NOMO-1 treated with dmso at 0.1 percent for 144 hours (cell line): Measurements from ENCODE around the gene AK9.
A peak's percentile ranks its signal among the peaks of the same experiment; 100 is the strongest.
"Not testable (repeated sequence)": the region's sequence is repeated elsewhere in the genome, so short reads cannot be mapped to it uniquely, and the experiment has no call there.

Experiments used
- DNase-seq: peaks from one replicate; lab custom pipeline; 2025; ENCODE audit not compliant: unreplicated experiment; lab: John Stamatoyannopoulos, UW

AK9 gene

DNA sequence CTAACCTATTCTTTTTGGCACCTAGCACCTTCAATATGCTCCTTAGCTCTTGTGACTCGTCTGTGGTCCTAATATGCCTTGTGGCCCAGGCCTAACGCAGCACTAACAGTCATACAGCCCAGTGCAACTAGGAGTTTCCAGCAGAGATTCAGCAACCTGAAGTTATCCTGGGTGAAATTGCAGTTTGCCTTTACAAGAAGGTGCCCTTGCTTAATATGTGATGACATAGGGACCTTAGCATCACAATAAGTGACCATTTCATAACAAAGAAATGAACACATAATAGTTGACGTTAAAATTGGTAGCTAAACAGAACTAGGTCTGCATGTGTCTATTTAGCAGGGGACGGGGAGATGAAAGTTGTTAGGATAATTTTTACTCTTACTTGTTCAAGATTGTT is 10.2 kb upstream of the AK9 start:
- no peak for DNase-seq

DNA sequence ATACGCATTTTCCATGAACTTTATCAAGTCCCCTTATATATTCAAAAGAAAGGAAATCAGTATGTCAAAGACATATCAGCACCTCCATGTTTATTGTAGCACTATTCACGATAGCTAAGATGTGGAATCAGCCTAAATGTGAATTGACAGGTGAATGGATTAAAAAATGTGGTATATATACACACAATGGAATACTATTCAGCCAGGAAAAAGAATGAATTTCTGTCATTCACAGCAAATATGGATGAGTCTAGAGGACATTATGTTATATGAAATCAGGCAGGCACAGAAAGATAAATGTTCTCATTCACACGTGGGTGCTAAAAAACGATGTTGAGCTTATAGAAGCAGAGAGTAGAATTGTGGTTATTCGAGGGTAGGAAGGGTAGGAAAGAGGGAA is 5.4 kb upstream of the AK9 start:
- DNase-seq = no peak

DNA sequence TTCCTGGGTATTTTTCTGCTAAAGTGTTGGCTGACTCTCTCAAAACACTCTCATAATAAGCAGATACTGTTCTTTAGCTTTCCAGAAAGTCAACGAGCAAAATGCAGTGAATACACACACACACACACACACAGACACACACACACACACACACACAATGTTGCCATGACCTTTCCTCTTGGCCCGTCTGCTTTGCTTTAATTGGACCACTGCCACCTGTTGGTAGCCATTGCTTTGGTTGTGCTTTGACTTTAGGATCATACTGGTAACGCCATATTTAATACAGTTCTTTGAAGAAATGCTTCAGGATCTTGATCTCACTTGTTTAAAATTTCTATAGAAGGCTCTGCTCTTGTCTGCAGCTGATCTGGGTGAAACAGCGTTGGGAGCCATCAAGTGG is 4.5 kb upstream of the AK9 start:
- no peak for DNase-seq

DNA sequence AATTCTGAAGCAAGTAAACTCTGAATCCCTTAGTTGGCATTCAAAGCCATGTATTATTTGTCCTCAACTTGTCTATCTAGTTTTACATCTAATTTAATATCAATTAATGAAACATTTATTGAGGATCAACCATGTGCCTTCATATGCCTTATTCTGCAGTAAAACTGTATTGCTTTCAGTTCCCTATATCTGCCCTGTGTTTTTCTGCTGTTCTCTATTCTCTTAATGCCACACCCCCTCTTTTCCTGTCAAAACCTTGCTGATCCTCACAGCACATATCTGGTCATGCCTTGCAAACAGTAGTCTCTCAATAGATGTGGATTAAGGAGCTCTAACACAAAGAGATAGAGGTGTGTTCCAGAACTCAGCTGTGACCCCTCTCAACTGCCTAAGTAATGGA is 2.1 kb upstream of the AK9 start:
- peak; percentile 69 for DNase-seq

DNA sequence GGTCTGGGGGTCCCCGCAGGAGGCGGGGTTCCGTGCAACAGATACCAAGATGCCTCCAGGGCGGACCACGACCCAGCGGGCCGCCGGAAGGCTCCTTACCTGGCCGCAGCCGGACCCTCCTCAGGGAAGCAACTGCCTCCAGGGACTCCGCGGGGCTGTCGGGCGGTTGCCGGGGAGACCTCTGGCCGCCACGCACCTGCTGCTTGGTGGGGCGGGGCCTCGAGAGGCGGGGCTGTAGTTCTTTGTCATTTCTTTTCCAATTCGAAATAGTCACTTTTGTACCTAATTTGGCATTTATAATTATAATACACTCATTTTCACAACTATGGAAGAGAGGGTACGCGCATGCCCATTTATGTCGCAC is 647 bp downstream of the AK9 start:
- DNase-seq = no peak

DNA sequence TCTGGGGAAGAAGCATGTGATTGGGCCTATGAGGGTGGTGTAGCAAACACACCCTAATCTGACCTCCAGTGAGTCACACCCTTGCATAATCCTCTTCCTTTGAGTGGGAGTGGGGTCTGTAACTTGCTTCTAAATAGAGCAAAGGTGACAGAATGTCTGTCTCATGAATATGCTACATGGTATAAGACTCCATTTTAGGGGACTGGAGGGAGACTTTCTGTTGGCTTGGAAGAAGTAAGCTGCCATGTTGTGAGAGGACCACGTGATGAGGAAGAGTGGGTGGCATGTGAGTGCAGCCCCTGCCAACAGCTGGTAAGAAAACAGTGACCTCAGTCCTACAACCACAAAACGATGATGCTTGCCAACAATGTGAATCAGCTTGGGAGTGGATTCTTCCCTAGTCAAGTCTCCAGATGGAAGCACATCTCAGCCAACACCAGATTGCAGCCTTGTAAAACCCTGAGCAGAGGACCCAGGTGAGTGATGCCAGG is 3.7 kb downstream of the AK9 start:
- DNase-seq = no peak

DNA sequence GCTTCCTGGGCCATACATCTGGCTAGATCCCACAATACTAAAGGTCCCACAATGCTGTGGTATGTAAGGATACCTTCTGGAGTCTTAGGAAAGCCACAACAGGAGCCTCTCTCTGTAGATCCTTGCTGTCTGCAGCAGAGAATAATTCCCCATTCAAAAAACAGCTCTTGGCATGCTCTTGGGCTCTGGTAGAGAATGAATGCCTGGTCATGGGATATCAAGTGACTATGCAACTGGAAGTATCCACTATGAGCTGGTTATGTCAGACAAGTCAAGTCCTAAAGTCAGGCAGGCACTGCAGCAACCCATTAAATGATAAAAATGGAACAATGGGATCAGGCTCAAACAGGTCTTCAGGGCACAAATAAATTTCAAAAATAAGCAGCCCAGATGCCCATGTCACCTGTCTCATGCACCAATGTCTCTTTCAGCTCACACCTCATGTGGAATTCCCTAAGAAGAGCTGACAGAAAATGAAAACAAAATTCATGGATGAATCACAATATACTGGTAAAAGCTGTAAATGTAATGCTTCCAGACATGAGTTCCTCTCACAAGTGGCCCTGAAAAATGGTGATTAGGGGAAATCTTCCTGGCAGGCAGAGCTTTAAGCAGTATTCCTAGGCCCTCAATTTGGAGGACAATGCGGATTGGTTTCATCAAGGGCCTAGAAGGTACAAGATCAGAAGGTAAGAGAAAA is 4.3 kb downstream of the AK9 start:
- DNase-seq = no peak

DNA sequence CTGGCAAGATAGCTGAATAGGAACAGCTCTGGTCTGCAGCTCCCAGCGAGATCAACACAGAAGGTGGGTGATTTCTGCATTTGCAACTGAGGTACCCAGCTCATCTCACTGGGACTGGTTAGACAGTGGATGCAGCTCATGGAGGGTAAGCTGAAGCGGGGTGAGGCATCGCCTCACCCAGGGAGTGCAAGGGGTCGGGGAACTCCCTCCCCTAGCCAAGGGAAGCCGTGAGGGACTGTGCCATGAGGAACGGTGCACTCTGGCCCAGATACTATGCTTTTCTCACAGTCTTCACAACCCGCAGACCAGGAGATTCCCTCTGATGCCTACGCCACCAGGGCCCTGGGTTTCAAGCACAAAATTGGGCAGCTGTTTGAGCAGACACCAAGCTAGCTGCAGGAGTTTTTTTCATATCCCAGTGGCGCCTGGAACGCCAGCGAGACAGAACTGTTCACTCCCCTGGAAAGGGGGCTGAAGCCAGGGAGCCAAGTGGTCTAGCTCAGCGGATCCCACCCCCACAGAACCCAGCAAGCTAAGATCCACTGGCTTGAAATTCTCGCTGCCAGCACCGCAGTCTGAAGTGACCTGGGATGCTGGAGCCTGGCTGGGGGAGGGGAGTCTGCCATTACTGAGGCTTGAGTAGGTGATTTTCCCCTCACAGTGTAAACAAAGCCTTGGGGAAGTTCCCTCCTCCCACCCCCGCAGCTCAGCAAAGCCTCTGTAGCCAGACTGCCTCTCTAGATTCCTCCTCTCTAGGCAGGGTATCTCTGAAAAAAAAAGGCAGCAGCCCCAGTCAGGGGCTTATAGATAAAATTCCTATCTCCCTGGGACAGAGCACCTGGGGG is 12.1 kb downstream of the AK9 start:
- DNase-seq = not testable (repeated sequence)

DNA sequence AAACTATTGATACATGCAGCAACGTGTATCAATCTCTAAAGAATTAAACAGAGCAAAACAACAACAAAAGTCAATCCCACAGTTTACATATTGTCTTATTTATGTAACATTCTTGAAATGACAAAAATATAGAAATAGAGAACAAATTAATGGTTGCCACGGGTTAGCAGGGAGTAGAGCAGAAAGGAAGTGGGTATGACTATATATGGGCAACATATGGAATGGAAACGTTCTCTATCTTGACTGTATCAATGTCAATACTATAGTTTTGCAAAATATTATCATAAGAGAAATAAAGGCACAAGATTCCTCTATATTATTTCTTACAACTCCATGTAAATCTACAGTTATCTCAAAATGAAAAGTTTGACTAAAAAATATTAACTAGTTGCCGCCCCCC is 12.8 kb downstream of the AK9 start:
- DNase-seq = no peak

DNA sequence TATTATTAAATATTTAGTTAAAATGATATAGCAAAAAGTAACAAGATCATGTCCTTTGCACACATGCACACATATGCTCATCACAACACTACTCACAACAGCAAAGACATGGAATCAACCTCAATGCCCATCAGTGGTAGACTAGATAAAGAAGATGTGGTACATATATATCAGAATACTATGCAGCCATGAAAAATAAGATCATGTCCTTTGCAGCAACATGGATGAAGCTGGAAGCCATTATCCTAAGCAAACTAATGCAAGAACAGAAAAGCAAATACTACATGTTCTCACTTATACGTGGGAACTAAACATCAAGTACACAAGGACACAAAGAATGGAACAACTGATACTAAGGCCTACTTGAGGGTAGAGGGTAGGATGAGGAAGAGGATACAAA is 14.3 kb downstream of the AK9 start:
- no peak for DNase-seq

DNA sequence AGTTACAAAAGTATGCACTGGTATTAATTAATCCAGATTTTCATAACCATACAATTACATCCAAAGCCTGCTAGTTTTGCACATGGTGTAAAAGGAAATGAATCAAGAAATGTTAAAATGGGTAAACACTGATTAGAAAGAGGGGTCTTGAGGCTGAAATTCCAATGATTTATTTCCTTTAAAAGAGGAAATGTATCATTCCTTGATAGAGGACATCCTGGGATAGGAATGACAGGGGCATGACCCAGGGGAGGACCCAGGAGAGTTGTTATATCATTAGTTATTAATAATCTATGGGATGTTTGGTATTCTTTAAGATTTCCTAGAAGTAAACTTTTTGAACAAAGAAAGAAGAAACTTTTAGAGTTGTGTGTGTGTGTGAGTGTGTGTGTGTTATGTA is 18.2 kb downstream of the AK9 start:
- no peak for DNase-seq

DNA sequence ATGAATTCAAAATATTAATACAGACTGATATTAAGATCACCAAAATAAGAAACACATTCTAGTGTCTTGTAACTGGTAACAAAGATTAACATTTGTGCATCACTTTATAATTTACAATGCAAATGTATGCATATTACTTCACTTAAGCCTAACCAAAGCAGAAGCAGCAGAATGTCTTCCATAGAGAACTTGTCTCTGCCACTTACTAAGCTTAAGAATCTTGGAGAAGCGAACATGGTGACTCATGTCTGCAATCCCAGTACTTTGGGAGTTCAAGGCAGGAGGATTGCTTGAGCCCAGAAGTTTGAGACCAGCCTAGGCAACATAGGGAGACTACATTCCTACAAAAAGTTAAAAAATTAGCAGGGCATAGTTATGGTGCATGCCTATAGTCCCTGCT is 18.8 kb downstream of the AK9 start:
- no peak for DNase-seq

DNA sequence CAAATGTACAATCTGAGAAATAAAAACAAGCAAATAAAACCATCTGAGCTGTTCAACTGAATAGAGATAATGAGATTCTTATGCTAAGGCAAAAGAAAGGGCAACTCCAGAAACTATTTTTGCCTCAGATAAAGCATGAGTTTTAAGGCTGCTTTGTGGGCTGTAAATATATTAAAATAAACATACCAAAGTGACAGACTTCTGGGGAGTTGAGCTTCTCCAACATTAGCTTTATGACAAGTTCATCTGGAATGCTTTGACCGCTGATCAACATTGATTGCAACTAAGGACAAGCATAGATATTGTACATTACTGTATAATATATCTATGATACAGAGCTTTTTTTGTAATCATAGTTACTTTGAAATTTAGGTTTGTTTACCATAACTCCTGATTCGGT is 19.3 kb downstream of the AK9 start:
- DNase-seq = no peak

DNA sequence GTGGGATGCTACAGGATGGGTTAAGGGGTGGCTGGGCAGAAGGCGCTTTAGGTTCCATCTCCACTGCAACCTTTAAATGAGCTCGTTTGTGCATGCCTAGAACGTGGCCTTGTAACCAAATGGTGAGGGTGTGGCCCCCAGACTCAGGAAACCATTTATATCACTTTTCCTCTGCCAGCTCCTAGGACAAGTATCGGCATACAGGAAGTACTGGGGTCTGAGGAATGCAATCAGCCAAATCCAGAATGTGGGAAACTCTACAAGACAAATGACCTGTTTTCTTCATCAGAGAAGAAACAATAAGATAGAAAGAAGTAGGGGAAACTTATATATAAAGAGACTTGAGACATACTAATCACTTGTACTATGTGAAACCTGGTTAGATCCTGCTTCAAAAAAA is 21.2 kb downstream of the AK9 start:
- DNase-seq = no peak

DNA sequence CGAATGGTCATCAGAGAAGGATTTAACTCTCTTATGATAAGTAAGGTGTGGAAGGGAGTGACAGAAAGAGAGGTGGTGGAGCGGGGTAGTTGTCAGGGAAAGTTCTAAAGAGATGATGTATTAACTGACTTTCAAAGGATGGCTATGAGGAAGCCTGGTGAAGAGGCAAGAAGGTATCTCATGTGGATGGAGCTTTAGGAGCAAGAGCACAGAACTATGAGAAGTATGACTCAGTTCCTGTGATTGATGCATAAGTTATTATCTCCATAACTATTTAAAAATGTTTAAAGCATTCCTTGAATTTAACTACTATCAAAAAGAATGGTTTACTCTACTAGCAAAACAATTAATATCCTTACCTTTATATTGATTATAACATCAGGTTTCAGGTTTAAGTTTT is 28.8 kb downstream of the AK9 start:
- DNase-seq = no peak

DNA sequence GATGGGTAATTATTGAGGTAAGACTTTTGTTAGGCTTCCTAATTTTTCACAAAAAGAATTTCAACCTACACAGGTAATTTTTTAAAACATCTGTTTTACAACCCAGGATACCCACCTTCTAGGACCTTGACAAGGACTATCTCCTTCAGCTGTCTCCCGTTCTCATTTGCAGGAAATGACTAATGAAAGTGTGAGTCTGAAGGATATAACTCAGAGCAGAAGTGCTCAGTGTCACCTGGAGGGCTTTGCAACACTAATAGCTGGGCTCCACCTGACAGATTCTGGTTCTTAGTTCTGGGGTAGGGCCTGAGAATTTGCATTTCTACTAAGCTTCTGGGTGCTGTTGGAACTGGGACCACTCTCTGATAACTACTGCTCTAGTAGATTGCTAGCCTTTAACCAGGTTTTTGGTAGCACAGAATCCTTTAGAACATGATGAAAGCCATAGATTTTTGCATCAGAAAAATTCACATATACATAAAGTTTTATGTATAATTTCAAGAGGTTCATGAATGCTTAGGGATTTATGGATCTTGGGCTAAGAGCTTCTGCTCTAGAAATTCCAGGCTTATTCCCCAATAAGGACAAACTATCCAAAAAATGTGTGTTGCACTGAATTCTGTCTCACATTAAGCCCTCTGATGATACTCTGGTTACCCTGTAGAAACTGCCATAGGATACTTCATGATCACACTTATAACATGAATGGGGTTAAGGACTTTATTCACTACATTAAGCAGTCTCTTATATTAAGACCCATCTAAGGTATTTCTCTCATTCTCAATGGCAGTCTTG is 30.3 kb downstream of the AK9 start:
- DNase-seq = no peak

DNA sequence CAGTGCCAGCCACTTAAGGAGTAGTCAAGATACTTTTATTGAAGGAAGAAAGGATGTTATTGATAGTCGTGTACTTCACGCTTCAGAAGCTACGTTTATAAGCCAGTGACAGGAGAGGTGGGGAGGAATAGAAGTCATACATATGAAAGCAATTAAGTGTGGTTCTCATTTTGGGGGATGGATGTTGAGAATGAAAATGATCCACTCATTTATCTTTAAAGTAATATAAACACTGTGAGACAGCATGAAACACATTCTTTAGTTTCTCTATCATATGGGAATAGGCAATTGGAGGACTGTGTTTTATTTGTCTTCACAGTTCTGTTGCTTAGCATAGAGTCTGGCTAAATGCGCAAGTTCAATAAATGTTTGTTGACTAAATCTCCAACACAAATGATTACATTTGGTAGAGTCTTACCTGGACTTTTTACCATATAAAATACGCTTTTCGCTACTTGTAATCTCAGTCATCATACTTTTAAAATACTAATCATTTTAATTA is 35.2 kb downstream of the AK9 start:
- no peak for DNase-seq

DNA sequence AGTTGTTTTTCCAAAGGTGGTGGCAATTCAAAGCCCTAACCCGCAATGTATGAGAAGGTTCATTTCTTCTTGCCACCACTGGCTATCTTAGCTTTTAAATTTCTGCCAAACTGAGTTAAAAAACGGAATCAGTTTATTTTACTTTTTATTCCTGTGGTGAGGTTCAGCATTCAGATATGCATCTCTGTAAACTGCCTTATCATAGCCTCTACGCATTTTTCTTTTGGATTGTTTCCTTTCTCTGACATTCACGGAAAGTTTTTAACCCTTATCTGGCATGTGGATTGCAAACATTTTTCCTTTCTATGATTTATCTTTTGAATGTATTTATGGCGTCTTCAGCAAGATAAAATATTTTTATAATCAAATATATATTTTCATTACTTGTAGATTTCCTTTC is 37.7 kb downstream of the AK9 start:
- no peak for DNase-seq

DNA sequence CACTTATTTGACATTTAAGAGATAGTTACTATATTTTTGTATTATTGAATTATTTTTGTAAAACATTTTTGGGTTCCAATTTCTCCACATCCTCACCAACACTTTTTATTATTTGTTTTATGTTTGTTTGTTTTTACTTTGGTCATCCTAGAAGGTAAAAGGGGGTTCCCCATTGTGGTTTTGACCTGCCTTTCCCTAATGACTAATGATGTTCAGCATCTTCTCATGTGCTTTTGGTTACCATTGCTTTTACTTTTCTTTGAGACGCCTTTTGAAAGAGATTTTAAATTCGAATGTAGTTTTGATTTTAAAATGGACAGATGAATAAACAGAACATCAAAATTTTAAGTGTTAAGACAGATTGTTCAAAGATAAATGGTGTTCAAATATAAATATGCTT is 46.9 kb downstream of the AK9 start:
- no peak for DNase-seq

DNA sequence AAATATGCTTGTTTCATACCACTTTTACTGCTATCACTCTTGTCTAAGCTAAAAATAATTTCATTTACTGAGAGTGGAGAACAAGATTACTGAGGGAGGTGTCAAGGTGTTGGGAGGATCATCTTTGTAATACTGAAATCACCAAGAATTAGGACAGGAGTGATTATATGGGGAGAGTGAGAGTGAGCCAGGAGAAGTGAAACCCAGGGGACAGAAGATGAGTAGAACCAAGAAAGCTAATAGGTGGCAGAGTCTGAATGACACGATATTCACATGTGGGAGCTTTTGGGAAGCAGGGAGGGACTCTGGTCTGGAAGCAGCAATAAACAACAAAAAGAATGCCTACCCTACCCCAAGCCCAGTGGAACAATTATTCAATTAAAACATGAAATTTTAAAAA is 58.6 kb downstream of the AK9 start:
- no peak for DNase-seq

DNA sequence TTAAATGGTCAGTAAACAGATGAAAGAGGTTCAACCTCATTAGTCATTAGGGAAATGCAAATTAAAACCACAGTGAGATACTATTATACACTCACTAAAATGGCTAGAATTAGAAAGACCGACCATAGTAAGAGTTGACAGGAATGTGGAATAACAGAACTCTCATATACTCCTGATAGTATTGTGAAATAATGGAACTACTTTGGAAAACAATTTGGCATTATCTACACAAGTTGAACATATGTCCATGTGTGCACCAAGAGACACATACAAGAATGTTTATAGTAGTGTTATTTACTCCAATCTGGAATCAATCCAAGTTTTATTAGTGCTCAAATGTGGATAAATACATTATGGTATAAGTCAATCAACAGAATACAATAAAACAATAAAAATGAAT is 59.6 kb downstream of the AK9 start:
- DNase-seq = no peak
